Measurements from ENCODE around the gene DMAC1.

Gene DMAC1

GRCh38 chr9:7782400-7783120 lies 17.0 kb downstream of the DMAC1 start:
- POLR2A ChIA-PET: no interaction called here
- CTCF ChIA-PET: no interaction called here
- TF ChIP-seq CTCF (IDR thresholded peaks at IDR 0.05; ENCODE audit: insufficient read depth, low read length, missing control alignments): no peak
- H3K4me3 ChIP-seq (ENCODE audit: low read depth, low read length): no peak overlapping the region
- no peak for DNase-seq (ENCODE audit: low read depth, low spot score)

- DNase-seq (ENCODE audit: low read depth, low spot score): peak; percentile 54
- POLR2A ChIA-PET: no interaction called here
- CTCF ChIA-PET: no interaction called here
- TF ChIP-seq CTCF (IDR thresholded peaks at IDR 0.05; ENCODE audit: insufficient read depth, low read length, missing control alignments): no peak
- H3K4me3 ChIP-seq (ENCODE audit: low read depth, low read length): no peak overlapping the region
These were observed 19.2 kb downstream of the DMAC1 start for GRCh38 chr9:7780261-7780988.

GRCh38 chr9:7778851-7779600 lies 20.6 kb downstream of the DMAC1 start:
- no peak for TF ChIP-seq CTCF (IDR thresholded peaks at IDR 0.05; ENCODE audit: insufficient read depth, low read length, missing control alignments)
- CTCF ChIA-PET: no interaction called here
- DNase-seq (ENCODE audit: low read depth, low spot score): no peak
- POLR2A ChIA-PET: no interaction called here
- no peak overlapping the region for H3K4me3 ChIP-seq (ENCODE audit: low read depth, low read length)

GRCh38 chr9:7777771-7778170 lies 21.8 kb downstream of the DMAC1 start:
- POLR2A ChIA-PET: no interaction called here
- CTCF ChIA-PET: no interaction called here
- TF ChIP-seq CTCF (IDR thresholded peaks at IDR 0.05; ENCODE audit: insufficient read depth, low read length, missing control alignments): no peak
- no peak for DNase-seq (ENCODE audit: low read depth, low spot score)
- H3K4me3 ChIP-seq (ENCODE audit: low read depth, low read length): no peak overlapping the region

- H3K4me3 ChIP-seq (ENCODE audit: low read depth, low read length): no peak overlapping the region
- POLR2A ChIA-PET: no interaction called here
- DNase-seq (ENCODE audit: low read depth, low spot score): no peak
- CTCF ChIA-PET: no interaction called here
- no peak for TF ChIP-seq CTCF (IDR thresholded peaks at IDR 0.05; ENCODE audit: insufficient read depth, low read length, missing control alignments)
These were observed 29.5 kb downstream of the DMAC1 start for GRCh38 chr9:7770111-7770510.

GRCh38 chr9:7762600-7762999 lies 37.0 kb downstream of the DMAC1 start:
- POLR2A ChIA-PET: no interaction called here
- no peak overlapping the region for H3K4me3 ChIP-seq (ENCODE audit: low read depth, low read length)
- CTCF ChIA-PET: no interaction called here
- TF ChIP-seq CTCF (IDR thresholded peaks at IDR 0.05; ENCODE audit: insufficient read depth, low read length, missing control alignments): no peak
- no peak for DNase-seq (ENCODE audit: low read depth, low spot score)
